A204.1 (cell line): ENCODE results near the gene LAMA5.

Experiments
- FAIRE-seq: peaks from 2 replicates; lab custom pipeline; 2012; peaks lifted over from hg19 to GRCh38; lab: Jason Lieb, UNC

Gene LAMA5

GRCh38 chr20:62304331-62305148, 62.6 kb downstream of the LAMA5 start:
- FAIRE-seq = no peak

GRCh38 chr20:62303340-62304226, 63.5 kb downstream of the LAMA5 start:
- FAIRE-seq = no peak

- FAIRE-seq = no peak
Measured at GRCh38 chr20:62303062-62303339, 64.1 kb downstream of the LAMA5 start.

- no peak for FAIRE-seq
Measured at GRCh38 chr20:62302341-62303061, 64.6 kb downstream of the LAMA5 start, which contains the start of gene ADRM1. ADRM1 (plus strand) TSS chr20:62302997; CDS start chr20:62303569, 572 bp downstream.

DNA sequence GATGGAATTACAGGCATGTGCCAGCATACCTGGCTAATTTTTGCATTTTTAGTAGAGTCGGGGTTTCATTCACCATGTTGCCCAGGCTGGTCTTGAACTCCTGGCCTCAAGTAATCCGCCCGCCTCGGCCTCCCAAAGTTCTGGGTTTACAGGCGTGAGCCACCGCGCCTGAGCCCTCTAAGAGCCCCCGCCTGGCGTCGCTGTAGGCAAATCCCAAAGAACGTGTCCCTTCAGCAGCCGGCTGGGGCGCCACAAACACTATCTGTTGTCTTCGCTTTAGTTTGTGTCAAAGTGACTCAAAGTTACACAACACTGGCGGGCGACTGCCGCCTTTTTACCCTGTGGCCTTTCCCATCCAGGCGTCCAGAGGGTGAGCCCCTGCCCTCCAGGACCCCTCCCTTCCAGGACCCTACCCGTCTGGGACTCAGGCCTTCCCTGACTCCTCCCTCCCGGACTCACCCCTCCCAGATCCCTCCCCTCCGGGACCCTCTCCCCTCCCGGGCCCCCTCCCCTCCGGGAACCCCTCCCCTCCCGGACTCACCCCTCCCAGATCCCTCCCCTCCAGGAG, 65.3 kb downstream of the LAMA5 start:
- no peak for FAIRE-seq

GRCh38 chr20:62301111-62301668, 65.9 kb downstream of the LAMA5 start:
- no peak for FAIRE-seq

- FAIRE-seq = no peak
Measured at GRCh38 chr20:62300319-62300718, 66.8 kb downstream of the LAMA5 start.

DNA sequence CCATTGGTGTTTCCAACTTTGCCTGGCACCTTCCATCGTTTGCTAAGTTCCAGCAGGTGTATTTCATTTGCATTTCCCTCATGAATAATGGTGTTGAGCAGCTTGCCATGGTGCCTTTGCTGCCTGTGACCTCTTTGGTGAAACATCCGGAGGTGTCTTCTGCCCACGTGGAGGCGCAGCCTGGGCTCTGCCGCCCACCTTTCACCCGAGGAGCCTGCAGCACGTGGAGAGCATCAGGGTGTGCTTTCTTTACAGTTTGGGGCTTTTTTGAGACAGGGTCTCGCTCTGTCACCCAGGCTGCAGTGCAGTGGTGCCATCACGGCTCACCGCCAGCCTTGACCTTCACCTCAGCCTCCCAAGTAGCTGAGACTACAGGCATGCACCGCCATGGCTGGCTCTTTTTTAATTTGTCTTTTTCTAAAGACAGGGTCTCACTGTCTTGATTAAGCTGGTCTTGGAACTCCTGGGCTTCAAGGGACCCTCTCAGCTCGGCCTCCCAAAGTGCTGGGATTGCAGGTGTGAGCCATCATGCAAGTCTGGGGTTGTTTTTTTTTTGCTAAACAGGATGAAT, 67.4 kb downstream of the LAMA5 start:
- no peak for FAIRE-seq

DNA sequence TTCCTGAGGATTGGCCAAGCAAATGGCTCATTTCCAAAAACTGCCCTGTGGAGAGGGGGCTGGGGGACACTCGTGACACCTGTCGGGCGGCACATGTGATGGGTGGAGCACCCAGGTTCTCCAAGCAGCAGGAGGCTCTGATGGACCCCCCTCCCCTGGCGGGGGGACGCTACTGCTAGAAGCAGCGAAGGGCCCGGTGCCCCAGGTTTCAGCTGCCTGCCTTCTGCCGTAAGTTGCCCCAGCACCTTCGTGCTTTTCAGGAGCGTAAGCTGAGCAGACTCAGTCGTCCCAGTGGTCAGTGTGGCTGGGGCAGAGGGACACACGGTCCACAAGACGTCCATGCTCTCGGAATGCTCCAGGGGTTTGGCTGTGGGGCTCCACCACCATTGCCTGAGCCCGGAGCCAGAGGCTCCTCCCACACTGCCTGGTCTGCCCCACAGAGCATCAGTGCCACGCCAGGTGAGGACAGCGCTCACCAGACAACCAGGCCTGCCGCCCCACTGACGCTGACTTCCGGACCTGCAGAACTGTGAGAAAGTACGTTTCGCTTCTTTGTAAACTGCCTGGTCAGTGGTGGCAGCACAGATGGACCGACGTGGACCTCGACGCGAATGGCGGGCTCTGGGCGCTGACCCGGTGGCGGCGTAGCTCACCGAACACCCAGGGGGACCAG, 68.4 kb downstream of the LAMA5 start:
- no peak for FAIRE-seq

GRCh38 chr20:62297449-62298227, 69.5 kb downstream of the LAMA5 start:
- FAIRE-seq = no peak

DNA sequence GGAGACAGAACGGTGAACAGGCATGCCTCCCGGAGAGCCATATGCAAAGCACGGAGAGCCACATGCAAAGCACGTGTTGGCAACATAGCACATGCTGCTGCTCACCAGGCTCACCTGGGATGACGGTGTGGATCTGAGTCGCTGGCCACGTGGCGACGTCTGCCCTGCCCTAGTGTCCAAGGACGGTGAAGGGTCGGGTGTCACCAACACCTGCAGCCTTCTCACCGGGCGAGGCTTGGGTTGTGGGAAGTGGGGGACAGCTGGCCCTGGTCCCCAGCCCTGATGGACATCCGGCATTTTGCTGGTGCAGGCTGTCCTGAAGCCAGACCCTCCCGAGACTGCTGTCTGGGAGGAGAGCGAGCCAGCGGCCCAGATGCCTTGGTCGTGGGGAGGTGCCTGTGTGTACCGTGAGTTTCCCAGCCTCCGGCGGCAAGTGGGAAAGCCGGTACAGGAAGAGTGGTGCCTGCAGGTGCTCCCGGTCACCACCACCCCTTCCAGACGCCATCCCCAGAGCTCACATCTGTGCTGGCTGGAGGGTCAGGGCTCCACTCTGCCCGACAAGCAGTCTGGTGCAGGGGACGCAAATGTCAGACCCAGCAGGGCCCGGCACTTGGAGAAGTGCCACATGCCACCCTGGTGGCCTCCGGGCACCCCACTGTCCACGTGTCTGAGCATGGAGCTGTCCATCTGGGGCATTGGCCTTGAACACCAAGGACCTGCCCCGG, 70.2 kb downstream of the LAMA5 start:
- no peak for FAIRE-seq

- FAIRE-seq = no peak
Measured at GRCh38 chr20:62294516-62294915, 72.6 kb downstream of the LAMA5 start.

DNA sequence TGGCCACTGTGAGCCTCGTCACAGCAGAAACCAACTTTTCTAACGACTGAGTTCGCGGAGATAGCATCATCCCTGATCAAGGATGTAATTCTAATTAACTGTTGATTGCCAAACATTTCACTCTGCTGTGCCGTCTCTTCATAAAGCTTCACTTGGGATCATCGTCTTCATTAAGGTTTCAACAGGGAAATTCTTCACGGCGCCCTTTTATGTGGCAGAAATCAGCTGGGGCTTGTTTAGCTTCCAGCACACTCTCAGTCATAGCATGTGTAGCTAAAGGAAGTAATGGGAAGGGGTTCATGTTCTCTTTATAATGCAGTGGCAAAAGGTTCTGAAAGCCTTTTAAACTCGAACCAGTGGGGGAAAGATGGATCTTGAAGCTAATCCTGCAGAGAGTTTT, 73.2 kb downstream of the LAMA5 start:
- FAIRE-seq = no peak

GRCh38 chr20:62293111-62293784, 73.9 kb downstream of the LAMA5 start:
- FAIRE-seq = no peak

- FAIRE-seq = no peak
Measured at GRCh38 chr20:62292108-62292507, 75.0 kb downstream of the LAMA5 start.

- no peak for FAIRE-seq
Measured at GRCh38 chr20:62291251-62292066, 75.7 kb downstream of the LAMA5 start.

- no peak for FAIRE-seq
Measured at GRCh38 chr20:62289898-62290297, 77.2 kb downstream of the LAMA5 start.

- no peak for FAIRE-seq
Measured at GRCh38 chr20:62289131-62289530, 78.0 kb downstream of the LAMA5 start.
